Right lobe of liver (tissue), 4 donors: ENCODE data around the gene DGKH.

Source experiments
- CTCF ChIP-seq, 4 donors: fragments of 200-600 bp in 3 of 4; fragments of 450-650 bp in 1 of 4; IDR thresholded peaks; one replicate each; pipeline versions ENCODE4 v1.5.1 to v1.8.0; 2016 to 2022; ENCODE audit warnings: antibody characterized with exemption in 4 of 4, mild to moderate bottlenecking in 2 of 4
- POLR2A ChIP-seq: fragments of 450-650 bp; IDR thresholded peaks from one replicate; pipeline ENCODE4 v1.6.1; 2017; ENCODE audit warnings: antibody characterized with exemption, mild to moderate bottlenecking
- donor health status: DM: no; HTN: no; CAD: no.
- donor health status: DM: no; HTN: no; CAD: no.
- donor health status: DM: no; HTN: yes; CAD: no.

- TF ChIP-seq CTCF (IDR thresholded peaks at IDR 0.05) (no peak), POLR2A (no peak)
These were observed 53.6 kb downstream of the DGKH start for GRCh38 chr13:42101821-42102585.
